Activated CD8-positive, alpha-beta memory T cell treated with anti-CD3 and anti-CD28 coated beads, Interleukin-2, amount 10 ng/mL, durations not matched to agents 7 days and 5 days (primary cell): ENCODE measurements around the gene GJB3. TPM values are rescaled to one million over a fixed set of nuclear protein-coding genes. Genes with fewer than 3 reads are reported as not detected.

Source experiments
- ATAC-seq: fragments of 150-1000 bp; cut with Tn5 transposase; one replicate; pipeline ENCODE4 v1.10.0; 2021; ENCODE audit warnings: moderate library complexity
- CTCF ChIA-PET: fragments of 350-600 bp; sonication (Branson Sonifier 250); formaldehyde crosslinking; loops from one replicate; lab custom pipeline; 2021; ENCODE audit warnings: antibody characterized with exemption; lab: Charles Lee
- DNase-seq: peaks from one replicate; pipeline ENCODE4 v3.0.0-alpha.2; 2020
- H3K27ac Mint-ChIP-seq: one replicate; pipeline ENCODE4 v1.8.0; 2021; ENCODE audit warnings: mild to moderate bottlenecking, mixed read lengths
- H3K27me3 Mint-ChIP-seq: one replicate; pipeline ENCODE4 v1.8.0; 2021; ENCODE audit warnings: mixed read lengths
- H3K36me3 Mint-ChIP-seq: one replicate; pipeline ENCODE4 v1.8.0; 2021; ENCODE audit warnings: mild to moderate bottlenecking, mixed read lengths
- H3K4me1 Mint-ChIP-seq: one replicate; pipeline ENCODE4 v1.8.0; 2021; ENCODE audit warnings: mixed read lengths
- H3K4me3 Mint-ChIP-seq: one replicate; pipeline ENCODE4 v1.8.0; 2021; ENCODE audit warnings: mild to moderate bottlenecking, moderate library complexity, mixed read lengths
- H3K9me3 Mint-ChIP-seq: one replicate; pipeline ENCODE4 v1.8.0; 2022; ENCODE audit warnings: low read depth, mixed read lengths
- total RNA-seq, 2 experiments: library from RNA; stranded (reverse); gene quantifications; one replicate each; pipeline ENCODE4 v1.2.3, GENCODE V29; 2021

The GJB3 gene
- total RNA-seq, 2 experiments from 2014 or later: not detected

DNA sequence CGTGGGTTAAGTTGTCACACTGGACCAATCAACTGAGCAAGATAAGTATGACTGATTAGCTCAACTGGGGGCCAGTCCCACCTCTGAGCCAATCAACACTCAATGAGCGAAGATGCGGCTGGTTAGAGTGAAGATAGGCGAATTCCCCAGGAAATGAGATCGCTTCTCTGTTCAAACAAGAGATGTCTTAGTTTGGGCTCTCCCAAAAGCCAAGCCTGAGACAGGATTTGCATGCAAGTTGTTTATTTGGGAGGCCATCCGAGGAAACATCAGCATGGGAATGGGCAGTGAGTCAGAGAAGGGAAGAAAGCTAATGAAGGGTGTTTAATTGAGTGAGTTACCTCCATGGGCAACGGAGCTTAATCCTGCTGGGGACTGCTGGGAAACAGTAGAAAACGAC is 31.0 kb upstream of the GJB3 start:
- no peak for DNase-seq
- Mint-ChIP-seq H3K9me3 (no peaks in the 10 kb centered on the region), H3K27me3 (no peaks in the 10 kb centered on the region), H3K27ac (no peak overlapping the region), H3K36me3 (no peaks in the 10 kb centered on the region), H3K4me3 (no peak overlapping the region), H3K4me1 (no peaks in the 10 kb centered on the region)
- no peak for ATAC-seq
- CTCF ChIA-PET: interaction anchor here (2.2 kb wide), 1 partner anchor 8 kb away, joined by 7 read pairs; no protein-coding TSS in a partner anchor

GRCh38 chr1:34750610-34751009 is 30.4 kb upstream of the GJB3 start:
- H3K9me3 Mint-ChIP-seq: no peaks in the 10 kb centered on the region
- H3K27ac Mint-ChIP-seq: no peak overlapping the region
- no peak for ATAC-seq
- H3K27me3 Mint-ChIP-seq: no peaks in the 10 kb centered on the region
- H3K36me3 Mint-ChIP-seq: no peaks in the 10 kb centered on the region
- CTCF ChIA-PET: interaction anchor here (2.2 kb wide), 1 partner anchor 8 kb away, joined by 7 read pairs; no protein-coding TSS in a partner anchor
- H3K4me3 Mint-ChIP-seq: no peak overlapping the region
- no peak for DNase-seq
- H3K4me1 Mint-ChIP-seq: no peaks in the 10 kb centered on the region

DNA sequence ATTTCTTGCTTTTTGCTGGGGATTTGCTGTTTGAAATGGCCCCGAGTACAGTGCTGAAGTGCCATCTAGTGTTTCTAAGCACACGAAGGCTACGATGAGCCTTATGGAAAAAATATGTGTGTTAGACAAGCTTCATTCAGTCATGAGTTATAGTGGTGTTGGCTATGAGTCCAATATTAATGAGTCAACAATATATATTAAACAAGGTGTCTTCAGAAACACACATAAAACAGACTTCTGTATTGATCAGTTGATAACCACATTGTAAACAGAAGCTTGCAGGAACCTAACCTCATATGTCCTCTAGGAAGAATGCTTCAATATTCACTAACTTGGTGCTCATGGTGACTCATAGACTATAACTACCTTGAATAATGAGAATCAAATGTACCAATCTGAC is 27.9 kb upstream of the GJB3 start:
- DNase-seq (no peak), ATAC-seq (no peak)
- Mint-ChIP-seq H3K4me1 (no peaks in the 10 kb centered on the region), H3K36me3 (no peaks in the 10 kb centered on the region), H3K27ac (no peak overlapping the region), H3K27me3 (no peaks in the 10 kb centered on the region), H3K4me3 (no peak overlapping the region), H3K9me3 (no peaks in the 10 kb centered on the region)
- CTCF ChIA-PET: interaction anchor here (1.3 kb wide), 1 partner anchor 10 kb away, joined by 5 read pairs; no protein-coding TSS in a partner anchor

DNA sequence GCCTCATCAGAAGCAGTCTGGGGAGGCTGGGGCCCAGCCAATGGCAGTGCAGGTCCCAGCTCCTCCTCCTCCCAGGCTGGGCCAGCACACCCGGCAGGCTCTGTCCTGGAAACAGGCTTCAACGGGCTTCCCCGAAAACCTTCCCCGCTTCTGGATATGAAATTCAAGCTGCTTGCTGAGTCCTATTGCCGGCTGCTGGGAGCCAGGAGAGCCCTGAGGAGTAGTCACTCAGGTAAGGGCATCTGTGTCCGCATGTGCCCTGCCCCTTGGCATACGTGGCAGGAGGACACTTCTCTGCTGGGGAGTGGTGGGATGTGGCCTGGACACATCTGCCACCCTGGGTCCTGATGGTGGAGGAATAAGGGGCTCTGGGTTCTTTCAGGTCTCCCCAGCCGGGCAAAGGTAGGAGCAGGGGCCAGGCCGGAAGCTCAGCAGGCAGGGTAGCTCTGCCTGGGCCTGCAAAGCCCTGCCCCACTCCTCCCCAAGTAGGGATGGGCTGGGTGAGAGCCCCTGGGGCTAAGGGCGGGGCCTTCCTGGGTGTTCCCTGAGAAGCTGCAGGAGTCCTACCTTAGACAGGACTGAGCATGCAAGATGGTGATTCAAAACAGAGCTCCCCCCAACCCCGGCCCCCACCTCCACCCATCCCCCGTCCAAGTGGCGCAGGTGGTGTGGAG is 25.9 kb upstream of the GJB3 start, which contains the start of gene GJB5:
GJB5 (plus strand) TSS at position 84 of the 674 bp plus-strand sequence. CDS start 2,284 bp downstream, outside the sequence.
- ATAC-seq (no peak), DNase-seq (no peak)
- Mint-ChIP-seq H3K9me3 (no peaks in the 10 kb centered on the region), H3K36me3 (no peaks in the 10 kb centered on the region), H3K4me1 (no peaks in the 10 kb centered on the region), H3K4me3 (no peak within 1 kb of the TSS), H3K27ac (no peak within 1 kb of the TSS), H3K27me3 (no peaks in the 10 kb centered on the region)
- CTCF ChIA-PET: interaction anchor here (1.8 kb wide), 1 partner anchor 12 kb away, joined by 8 read pairs; no protein-coding TSS in a partner anchor

DNA sequence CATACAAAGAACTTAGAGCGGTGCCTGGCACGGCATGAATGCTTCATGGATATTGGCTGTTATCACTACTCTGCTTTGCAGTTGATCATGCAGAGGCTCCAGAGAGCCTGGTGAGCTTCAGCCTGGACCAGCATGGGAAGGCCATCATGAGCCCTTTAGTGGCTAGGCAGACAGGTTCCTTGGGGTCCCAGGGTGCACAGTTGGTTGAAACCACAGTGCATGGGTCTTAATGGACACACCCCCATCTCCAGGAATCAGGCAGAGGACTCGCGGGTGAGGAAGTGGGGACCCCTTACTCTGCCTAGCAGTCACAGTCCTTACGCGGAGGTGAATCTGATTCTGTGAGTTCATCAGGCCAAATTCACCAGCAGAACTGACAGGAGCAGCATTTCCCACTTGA is 25.1 kb upstream of the GJB3 start:
- Mint-ChIP-seq H3K4me1 (no peaks in the 10 kb centered on the region), H3K9me3 (no peaks in the 10 kb centered on the region)
- CTCF ChIA-PET: interaction anchor here (1.8 kb wide), 1 partner anchor 13 kb away, joined by 8 read pairs; no protein-coding TSS in a partner anchor

DNA sequence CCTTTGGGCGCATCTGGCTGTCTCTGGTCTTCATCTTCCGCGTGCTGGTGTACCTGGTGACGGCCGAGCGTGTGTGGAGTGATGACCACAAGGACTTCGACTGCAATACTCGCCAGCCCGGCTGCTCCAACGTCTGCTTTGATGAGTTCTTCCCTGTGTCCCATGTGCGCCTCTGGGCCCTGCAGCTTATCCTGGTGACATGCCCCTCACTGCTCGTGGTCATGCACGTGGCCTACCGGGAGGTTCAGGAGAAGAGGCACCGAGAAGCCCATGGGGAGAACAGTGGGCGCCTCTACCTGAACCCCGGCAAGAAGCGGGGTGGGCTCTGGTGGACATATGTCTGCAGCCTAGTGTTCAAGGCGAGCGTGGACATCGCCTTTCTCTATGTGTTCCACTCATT is 23.6 kb upstream of the GJB3 start:
- no peak for DNase-seq
- CTCF ChIA-PET: no interaction called here
- no peaks in the 10 kb centered on the region for H3K4me1 Mint-ChIP-seq

More for the DNA sequence above, 25.1 kb upstream of the GJB3 start:
- Mint-ChIP-seq H3K4me3 (no peak overlapping the region), H3K36me3 (no peaks in the 10 kb centered on the region), H3K27me3 (no peaks in the 10 kb centered on the region), H3K27ac (no peak overlapping the region)
- ATAC-seq (no peak), DNase-seq (no peak)

GRCh38 chr1:34758751-34759150 is 22.3 kb upstream of the GJB3 start:
- Mint-ChIP-seq H3K27ac (no peak overlapping the region), H3K36me3 (no peaks in the 10 kb centered on the region), H3K9me3 (no peaks in the 10 kb centered on the region), H3K4me3 (no peak overlapping the region), H3K27me3 (no peaks in the 10 kb centered on the region), H3K4me1 (no peaks in the 10 kb centered on the region)
- DNase-seq (no peak), ATAC-seq (no peak)
- CTCF ChIA-PET: no interaction called here

More for the DNA sequence above, 23.6 kb upstream of the GJB3 start:
- no peak overlapping the region for H3K4me3 Mint-ChIP-seq
- no peaks in the 10 kb centered on the region for H3K36me3 Mint-ChIP-seq
- H3K27me3 Mint-ChIP-seq: no peaks in the 10 kb centered on the region
- no peak for ATAC-seq
- no peaks in the 10 kb centered on the region for H3K9me3 Mint-ChIP-seq
- H3K27ac Mint-ChIP-seq: no peak overlapping the region

DNA sequence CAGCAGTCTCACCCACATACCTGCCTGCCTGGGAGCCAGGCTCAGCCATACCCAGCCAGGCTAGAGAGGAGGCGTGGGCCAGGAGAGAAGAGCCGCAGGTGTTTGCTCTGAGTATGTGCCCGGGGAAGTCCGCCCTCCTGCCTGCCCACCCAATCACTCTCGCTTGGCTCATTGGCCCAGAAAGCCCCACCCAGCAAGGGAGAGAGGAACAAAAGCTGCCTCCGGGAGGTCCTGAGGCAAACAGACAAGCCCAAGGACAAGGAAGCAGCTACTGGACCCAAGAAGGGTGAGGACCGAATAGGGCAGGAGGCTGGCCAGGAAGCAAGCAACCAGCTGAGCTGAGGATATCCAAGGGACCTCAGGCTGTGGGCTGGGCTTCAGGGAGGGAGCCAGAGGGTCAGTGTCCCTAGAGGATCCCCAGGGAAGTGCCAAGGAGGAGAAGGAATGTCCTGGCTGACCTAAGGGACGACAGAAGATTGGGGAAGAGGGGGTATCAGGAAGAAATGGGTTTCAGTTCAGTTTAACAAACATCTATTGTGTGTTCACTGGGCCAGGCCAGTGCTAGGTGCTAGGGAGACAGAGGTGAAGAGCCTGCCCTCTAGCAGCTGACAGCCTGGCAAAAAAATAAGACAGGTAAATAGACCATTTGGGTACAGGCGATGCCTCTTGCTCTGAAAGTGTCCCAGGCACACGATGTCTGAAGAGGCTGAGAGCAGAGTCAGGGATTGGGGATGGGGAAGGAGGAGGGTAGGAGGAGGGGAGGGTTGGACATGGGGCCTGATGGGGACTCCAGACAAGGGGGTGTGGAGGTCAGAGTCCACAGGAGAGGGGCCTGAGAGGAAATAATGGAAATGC is 21.3 kb upstream of the GJB3 start, which contains the start of gene GJB4:
GJB4 (plus strand) TSS at position 238 of the 855 bp plus-strand sequence. CDS start 1,515 bp downstream, outside the sequence.
- H3K27ac Mint-ChIP-seq: no peak within 1 kb of the TSS
- H3K4me3 Mint-ChIP-seq: no peak within 1 kb of the TSS
- H3K36me3 Mint-ChIP-seq: no peaks in the 10 kb centered on the region
- no peaks in the 10 kb centered on the region for H3K27me3 Mint-ChIP-seq
- ATAC-seq: no peak
- H3K4me1 Mint-ChIP-seq: no peaks in the 10 kb centered on the region
- no peak for DNase-seq
- no peaks in the 10 kb centered on the region for H3K9me3 Mint-ChIP-seq
- CTCF ChIA-PET: no interaction called here

- Mint-ChIP-seq H3K9me3 (no peaks in the 10 kb centered on the region), H3K27me3 (no peaks in the 10 kb centered on the region), H3K4me3 (no peak overlapping the region), H3K27ac (no peak overlapping the region), H3K4me1 (no peaks in the 10 kb centered on the region), H3K36me3 (no peaks in the 10 kb centered on the region)
- CTCF ChIA-PET: no interaction called here
- no peak for ATAC-seq
- no peak for DNase-seq
These were observed 19.7 kb upstream of the GJB3 start for GRCh38 chr1:34761176-34761761.

GRCh38 chr1:34761776-34762307 is 19.2 kb upstream of the GJB3 start:
- DNase-seq: no peak
- Mint-ChIP-seq H3K36me3 (no peaks in the 10 kb centered on the region), H3K27me3 (no peaks in the 10 kb centered on the region), H3K27ac (no peak overlapping the region), H3K9me3 (no peaks in the 10 kb centered on the region), H3K4me1 (no peaks in the 10 kb centered on the region), H3K4me3 (no peak overlapping the region)
- no peak for ATAC-seq
- CTCF ChIA-PET: no interaction called here

DNA sequence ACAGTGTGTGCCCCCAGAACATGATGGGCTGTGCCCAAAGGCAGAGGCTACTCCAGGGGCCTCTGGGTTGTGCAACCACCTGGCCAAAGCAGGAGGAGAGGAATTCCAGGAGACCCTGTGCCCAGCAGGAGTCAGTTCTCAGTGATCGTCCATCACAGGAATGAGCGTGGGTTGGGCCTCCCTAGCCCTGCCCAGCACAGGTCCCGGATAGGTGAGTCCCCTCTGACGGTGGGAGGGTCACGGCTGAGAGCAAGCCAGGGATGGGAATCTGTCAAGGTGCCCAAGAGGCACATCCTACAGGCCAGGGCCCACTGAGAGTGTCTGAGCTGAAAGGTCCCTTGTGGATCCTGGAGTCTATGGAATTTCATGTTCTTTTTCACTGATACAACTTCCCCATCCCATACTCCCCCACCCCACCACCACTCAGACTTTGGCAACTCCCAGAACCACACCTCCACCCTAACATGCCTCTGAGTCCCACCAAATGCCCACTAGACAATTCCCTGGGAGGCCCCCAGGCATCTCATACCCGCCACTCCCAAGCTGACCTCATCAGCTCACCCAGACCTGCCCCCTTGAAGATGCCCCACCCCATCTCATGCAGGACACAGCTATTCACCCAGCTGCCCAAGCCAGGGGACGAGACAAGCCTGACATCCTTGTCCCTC is 18.4 kb upstream of the GJB3 start:
- DNase-seq (no peak), ATAC-seq (no peak)
- Mint-ChIP-seq H3K9me3 (no peaks in the 10 kb centered on the region), H3K36me3 (no peaks in the 10 kb centered on the region), H3K4me3 (no peak overlapping the region), H3K4me1 (no peaks in the 10 kb centered on the region), H3K27me3 (no peaks in the 10 kb centered on the region), H3K27ac (no peak overlapping the region)
- CTCF ChIA-PET: no interaction called here

- CTCF ChIA-PET: no interaction called here
- Mint-ChIP-seq H3K9me3 (no peaks in the 10 kb centered on the region), H3K27ac (no peak overlapping the region), H3K36me3 (no peaks in the 10 kb centered on the region), H3K27me3 (no peaks in the 10 kb centered on the region), H3K4me1 (no peaks in the 10 kb centered on the region), H3K4me3 (no peak overlapping the region)
- DNase-seq: no peak
- ATAC-seq: no peak
These were observed 17.8 kb upstream of the GJB3 start for GRCh38 chr1:34763142-34763781.
